Measurements from ENCODE around the gene TBL1XR1.

Gene TBL1XR1

GRCh38 chr3:177212278-177212610 lies 15.0 kb upstream of the TBL1XR1 start:
- Histone ChIP-seq H3K9ac (no peak overlapping the region), H4K20me1 (ENCODE audit: insufficient read depth) (no peaks in the 10 kb centered on the region), H3K36me3 (ENCODE audit: insufficient read depth) (no peaks in the 10 kb centered on the region), H3K4me3 (IDR thresholded peaks at IDR 0.05; ENCODE audit: insufficient read depth, low read depth, low read length) (no peak overlapping the region), H3K4me1 (ENCODE audit: low read depth, poor library complexity, severe bottlenecking) (no peaks in the 10 kb centered on the region), H3K27ac (no peak overlapping the region), H3K27me3 (ENCODE audit: insufficient read depth, low read depth) (no peaks in the 10 kb centered on the region), H3K79me2 (ENCODE audit: insufficient read depth, low read depth) (no peaks in the 10 kb centered on the region), H2AFZ (ENCODE audit: low read depth) (no peak overlapping the region), H3K4me2 (no peak overlapping the region)
- no peak for TF ChIP-seq CTCF (conservative IDR thresholded peaks at IDR 0.05; ENCODE audit: low read depth, low read length)

GRCh38 chr3:177211503-177212277 lies 14.4 kb upstream of the TBL1XR1 start:
- H3K27me3 ChIP-seq (ENCODE audit: insufficient read depth, low read depth) = no peaks in the 10 kb centered on the region
- no peak overlapping the region for H3K4me3 ChIP-seq (IDR thresholded peaks at IDR 0.05; ENCODE audit: insufficient read depth, low read depth, low read length)
- H3K4me1 ChIP-seq (ENCODE audit: low read depth, poor library complexity, severe bottlenecking) = peaks cover 1% of the 10 kb centered on the region
- no peak overlapping the region for H3K27ac ChIP-seq
- H3K36me3 ChIP-seq (ENCODE audit: insufficient read depth) = no peaks in the 10 kb centered on the region
- no peak for TF ChIP-seq CTCF (conservative IDR thresholded peaks at IDR 0.05; ENCODE audit: low read depth, low read length)
- H2AFZ ChIP-seq (ENCODE audit: low read depth) = no peak overlapping the region
- H4K20me1 ChIP-seq (ENCODE audit: insufficient read depth) = no peaks in the 10 kb centered on the region
- no peak overlapping the region for H3K4me2 ChIP-seq
- H3K79me2 ChIP-seq (ENCODE audit: insufficient read depth, low read depth) = no peaks in the 10 kb centered on the region
- H3K9ac ChIP-seq = no peak overlapping the region

- Histone ChIP-seq H4K20me1 (ENCODE audit: insufficient read depth) (no peaks in the 10 kb centered on the region), H3K36me3 (ENCODE audit: insufficient read depth) (no peaks in the 10 kb centered on the region), H2AFZ (ENCODE audit: low read depth) (no peak overlapping the region), H3K9ac (no peak overlapping the region), H3K27me3 (ENCODE audit: insufficient read depth, low read depth) (no peaks in the 10 kb centered on the region), H3K4me1 (ENCODE audit: low read depth, poor library complexity, severe bottlenecking) (peaks cover 5% of the 10 kb centered on the region), H3K4me2 (no peak overlapping the region), H3K27ac (no peak overlapping the region), H3K4me3 (IDR thresholded peaks at IDR 0.05; ENCODE audit: insufficient read depth, low read depth, low read length) (no peak overlapping the region), H3K79me2 (ENCODE audit: insufficient read depth, low read depth) (no peaks in the 10 kb centered on the region)
- TF ChIP-seq CTCF (conservative IDR thresholded peaks at IDR 0.05; ENCODE audit: low read depth, low read length) = no peak
These were observed 13.6 kb upstream of the TBL1XR1 start for GRCh38 chr3:177210744-177211502.

- H3K27ac ChIP-seq = no peak overlapping the region
- no peak overlapping the region for H3K4me2 ChIP-seq
- H3K4me1 ChIP-seq (ENCODE audit: low read depth, poor library complexity, severe bottlenecking) = peaks cover 5% of the 10 kb centered on the region
- H3K27me3 ChIP-seq (ENCODE audit: insufficient read depth, low read depth) = no peaks in the 10 kb centered on the region
- no peak overlapping the region for H3K4me3 ChIP-seq (IDR thresholded peaks at IDR 0.05; ENCODE audit: insufficient read depth, low read depth, low read length)
- no peaks in the 10 kb centered on the region for H4K20me1 ChIP-seq (ENCODE audit: insufficient read depth)
- H3K79me2 ChIP-seq (ENCODE audit: insufficient read depth, low read depth) = no peaks in the 10 kb centered on the region
- no peaks in the 10 kb centered on the region for H3K36me3 ChIP-seq (ENCODE audit: insufficient read depth)
- H3K9ac ChIP-seq = no peak overlapping the region
- H2AFZ ChIP-seq (ENCODE audit: low read depth) = no peak overlapping the region
- TF ChIP-seq CTCF (conservative IDR thresholded peaks at IDR 0.05; ENCODE audit: low read depth, low read length) = no peak
These were observed 12.2 kb upstream of the TBL1XR1 start for GRCh38 chr3:177209509-177209908.
